A673 (cell line): ENCODE results near the gene AVPR1B. TPM values are rescaled to one million over a fixed set of nuclear protein-coding genes. Genes with fewer than 3 reads are reported as not detected.

ENCODE experiments used
- BruUV-seq: library from RNA; stranded (reverse); fragments of 400-500 nt; replicated peaks from 2 replicates; lab custom pipeline; 2021; lab: Mats Ljungman, UMichigan
- CTCF ChIA-PET: fragments of 300-600 bp; sonication (Branson Sonifier 250); formaldehyde crosslinking; loops from one replicate; lab custom pipeline; 2022; ENCODE audit warnings: antibody characterized with exemption; lab: Charles Lee
- POLR2A ChIA-PET: fragments of 300-600 bp; sonication (Branson Sonifier 250); formaldehyde crosslinking; loops from one replicate; lab custom pipeline; 2022; ENCODE audit warnings: antibody characterized with exemption; ENCODE audit not compliant: low non-redundant PET; lab: Charles Lee
- DNase-seq: peaks from one replicate; pipeline ENCODE4 v3.0.0-alpha.2; 2015; ENCODE audit warnings: low spot score
- H3K27ac ChIP-seq: fragments of 200-600 bp; sonication (generic); 2 replicates; pipeline ENCODE4 v1.5.1; 2016; ENCODE audit warnings: mixed run types, low read depth, mild to moderate bottlenecking, mixed read lengths, antibody characterized with exemption, low read length; ENCODE audit not compliant: poor library complexity, severe bottlenecking
- H3K27me3 ChIP-seq: fragments of 200-600 bp; sonication (generic); replicated peaks from 2 replicates; pipeline ENCODE4 v1.6.1; 2017; ENCODE audit warnings: mixed run types, low read depth, mild to moderate bottlenecking, mixed read lengths, antibody characterized with exemption, low read length; ENCODE audit not compliant: insufficient read depth, poor library complexity
- H3K36me3 ChIP-seq: fragments of 200-600 bp; sonication (generic); 2 replicates; pipeline ENCODE4 v1.6.1; 2016; ENCODE audit warnings: mixed run types, mild to moderate bottlenecking, mixed read lengths, antibody characterized with exemption, low read length; ENCODE audit not compliant: insufficient read depth, poor library complexity, severe bottlenecking
- H3K4me1 ChIP-seq: fragments of 200-600 bp; sonication (generic); 2 replicates; pipeline ENCODE4 v1.6.1; 2017; ENCODE audit warnings: mixed run types, mild to moderate bottlenecking, mixed read lengths, antibody characterized with exemption, low read length; ENCODE audit not compliant: insufficient read depth, poor library complexity, severe bottlenecking
- H3K4me3 ChIP-seq: fragments of 200-600 bp; sonication (generic); 2 replicates; pipeline ENCODE4 v1.5.1; 2016; ENCODE audit warnings: low read depth, mixed run types, mild to moderate bottlenecking, mixed read lengths, low read length; ENCODE audit not compliant: poor library complexity, severe bottlenecking
- H3K9me3 ChIP-seq: fragments of 200-600 bp; sonication (generic); 2 replicates; pipeline ENCODE4 v1.6.1; 2016; ENCODE audit warnings: mixed run types, low read depth, mild to moderate bottlenecking, mixed read lengths, antibody characterized with exemption, low read length; ENCODE audit not compliant: poor library complexity, severe bottlenecking
- EZH2 ChIP-seq: fragments of 200-600 bp; sonication (generic); IDR thresholded peaks from 2 replicates; pipeline ENCODE4 v1.6.1; 2017; ENCODE audit warnings: borderline replicate concordance, low read depth, mild to moderate bottlenecking, mixed read lengths, antibody characterized with exemption, low read length; ENCODE audit not compliant: poor library complexity, severe bottlenecking
- intact Hi-C: fragments of 100-400 bp; cut with micrococcal nuclease; formaldehyde crosslinking; loops from one replicate; pipeline ENCODE4 v1.10.0; 2022; ENCODE audit not compliant: unreplicated experiment
- total RNA-seq: library from RNA; stranded (reverse); gene quantifications from 2 replicates; pipeline ENCODE4 v1.2.3, GENCODE V29; 2021
- TF ChIP-seq, protein P1 (sequence below): fragments of 300-800, 200-600 bp; sonication (generic); conservative IDR thresholded peaks from 2 replicates; pipeline ENCODE4 v1.5.1; 2017; ENCODE audit warnings: low read depth, mild to moderate bottlenecking, antibody characterized with exemption, low read length, moderate library complexity, mixed read lengths

AVPR1B gene
- total RNA-seq, 1 experiment from 2014 or later, result not detected

DNA sequence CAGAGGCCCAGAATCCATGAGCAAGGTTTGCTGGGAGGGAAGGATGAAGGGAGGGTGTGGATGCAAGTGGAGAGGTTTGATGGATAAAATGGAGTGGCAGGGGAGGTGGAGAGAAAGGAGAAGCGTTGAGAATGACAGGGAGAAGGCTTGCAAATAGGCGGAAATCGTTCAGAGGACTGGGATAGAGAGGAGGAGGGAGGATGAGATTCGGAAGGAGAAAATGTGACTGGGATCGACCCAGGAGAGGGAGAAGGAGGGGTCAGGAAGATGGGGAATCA lies 376 bp downstream of the AVPR1B start:
- ChIA-PET POLR2A (no interaction called here), CTCF (no interaction called here)
- Histone ChIP-seq H3K4me3 (peak overlapping the region; percentile 36), H3K27ac (no peak overlapping the region), H3K36me3 (no peaks in the 10 kb centered on the region), H3K4me1 (no peaks in the 10 kb centered on the region), H3K9me3 (peaks cover 13% of the 10 kb centered on the region), H3K27me3 (peaks cover 39% of the 10 kb centered on the region)
- DNase-seq, result no peak
- intact Hi-C loops, result no loop called here
- BruUV-seq, result no TSS peak
- TF ChIP-seq, protein P1, sequence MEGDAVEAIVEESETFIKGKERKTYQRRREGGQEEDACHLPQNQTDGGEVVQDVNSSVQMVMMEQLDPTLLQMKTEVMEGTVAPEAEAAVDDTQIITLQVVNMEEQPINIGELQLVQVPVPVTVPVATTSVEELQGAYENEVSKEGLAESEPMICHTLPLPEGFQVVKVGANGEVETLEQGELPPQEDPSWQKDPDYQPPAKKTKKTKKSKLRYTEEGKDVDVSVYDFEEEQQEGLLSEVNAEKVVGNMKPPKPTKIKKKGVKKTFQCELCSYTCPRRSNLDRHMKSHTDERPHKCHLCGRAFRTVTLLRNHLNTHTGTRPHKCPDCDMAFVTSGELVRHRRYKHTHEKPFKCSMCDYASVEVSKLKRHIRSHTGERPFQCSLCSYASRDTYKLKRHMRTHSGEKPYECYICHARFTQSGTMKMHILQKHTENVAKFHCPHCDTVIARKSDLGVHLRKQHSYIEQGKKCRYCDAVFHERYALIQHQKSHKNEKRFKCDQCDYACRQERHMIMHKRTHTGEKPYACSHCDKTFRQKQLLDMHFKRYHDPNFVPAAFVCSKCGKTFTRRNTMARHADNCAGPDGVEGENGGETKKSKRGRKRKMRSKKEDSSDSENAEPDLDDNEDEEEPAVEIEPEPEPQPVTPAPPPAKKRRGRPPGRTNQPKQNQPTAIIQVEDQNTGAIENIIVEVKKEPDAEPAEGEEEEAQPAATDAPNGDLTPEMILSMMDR, result no peak
- no peak for TF ChIP-seq EZH2

- CTCF ChIA-PET, result interaction anchor here (1.1 kb wide), 1 partner anchor 139 kb away, joined by 3 read pairs; no protein-coding TSS in a partner anchor
- POLR2A ChIA-PET, result no interaction called here
- DNase-seq, result no peak
- Histone ChIP-seq H3K4me3 (no peak overlapping the region), H3K36me3 (no peaks in the 10 kb centered on the region), H3K27me3 (peaks cover 39% of the 10 kb centered on the region), H3K9me3 (peaks cover 9% of the 10 kb centered on the region), H3K27ac (no peak overlapping the region), H3K4me1 (no peaks in the 10 kb centered on the region)
- intact Hi-C loops, result no loop called here
- no peak for TF ChIP-seq EZH2
- TF ChIP-seq, protein P1, result no peak
- BruUV-seq, result no TSS peak
These were observed 856 bp downstream of the AVPR1B start for GRCh38 chr1:206116191-206116872.

DNA sequence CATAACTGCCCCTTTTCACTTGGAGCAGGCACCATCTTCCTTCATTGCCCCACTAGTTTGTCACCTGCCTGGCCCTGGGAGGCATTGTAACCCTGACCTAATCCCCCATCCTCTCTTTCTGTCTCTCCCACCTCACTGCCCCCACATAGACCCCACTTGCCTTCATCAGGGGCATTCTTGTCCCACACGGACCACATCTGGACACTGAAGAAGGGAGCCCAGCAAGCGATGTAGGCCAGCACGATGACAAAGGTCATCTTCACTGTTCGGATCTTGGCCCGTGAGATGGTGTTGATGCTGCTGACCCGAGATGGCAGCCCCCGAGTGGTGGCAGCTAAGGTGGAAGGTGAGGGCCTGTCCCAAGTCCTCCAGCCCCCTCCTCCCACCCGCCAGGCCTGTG lies 1.4 kb downstream of the AVPR1B start:
- H3K4me1 ChIP-seq, result no peaks in the 10 kb centered on the region
- no peak for DNase-seq
- no peaks in the 10 kb centered on the region for H3K36me3 ChIP-seq
- POLR2A ChIA-PET, result no interaction called here
- intact Hi-C loops, result no loop called here
- BruUV-seq, result no TSS peak
- CTCF ChIA-PET, result interaction anchor here (1.1 kb wide), 1 partner anchor 138 kb away, joined by 3 read pairs; no protein-coding TSS in a partner anchor
- peaks cover 39% of the 10 kb centered on the region for H3K27me3 ChIP-seq
- H3K27ac ChIP-seq, result no peak overlapping the region
- H3K4me3 ChIP-seq, result no peak overlapping the region
- TF ChIP-seq, protein P1, result no peak
- TF ChIP-seq EZH2, result no peak
- peaks cover 4% of the 10 kb centered on the region for H3K9me3 ChIP-seq
